GM23248 (cell line): ENCODE measurements around the gene GPR34.

Experiments
- EZH2 ChIP-seq: fragments of 200-600 bp; sonication (generic); IDR thresholded peaks from 2 replicates; pipeline ENCODE4 v1.6.1; 2018; ENCODE audit warnings: antibody characterized with exemption, mild to moderate bottlenecking; ENCODE audit not compliant: insufficient read depth, poor library complexity, severe bottlenecking
- EZH2phosphoT487 ChIP-seq: fragments of 200-600 bp; sonication (generic); IDR thresholded peaks from 2 replicates; pipeline ENCODE4 v1.6.1; 2018; ENCODE audit warnings: antibody characterized with exemption, moderate library complexity, mild to moderate bottlenecking, low read depth; ENCODE audit not compliant: insufficient read depth

DNA sequence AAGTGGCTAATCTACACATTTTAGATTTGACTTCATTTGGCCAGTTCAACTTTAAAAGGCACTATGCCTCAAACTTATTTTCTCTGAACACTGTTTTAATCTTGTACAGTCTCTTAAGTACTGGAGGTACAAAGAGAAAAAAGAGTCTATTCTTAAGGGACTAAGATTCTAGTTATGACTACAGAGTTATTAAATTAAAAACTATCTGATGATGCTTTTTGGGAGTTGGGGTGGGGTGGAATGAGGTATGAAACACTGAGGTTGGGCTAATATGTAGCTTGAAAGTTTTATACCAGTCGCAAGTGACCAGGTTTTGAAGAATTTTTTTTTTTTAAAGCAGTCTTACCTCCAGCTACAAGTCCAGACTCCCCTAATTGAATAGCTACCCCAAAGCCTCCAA lies 17.7 kb upstream of the GPR34 start:
- no peak for TF ChIP-seq EZH2
- no peak for TF ChIP-seq EZH2phosphoT487
